GM21390 (cell line): Measurements from ENCODE around the gene EHD4.

ENCODE experiments used
- ATAC-seq: cut with Tn5 transposase; IDR thresholded peaks from one replicate; pipeline ENCODE4 v1.9.1; 2021; ENCODE audit not compliant: unreplicated experiment

Gene EHD4

DNA sequence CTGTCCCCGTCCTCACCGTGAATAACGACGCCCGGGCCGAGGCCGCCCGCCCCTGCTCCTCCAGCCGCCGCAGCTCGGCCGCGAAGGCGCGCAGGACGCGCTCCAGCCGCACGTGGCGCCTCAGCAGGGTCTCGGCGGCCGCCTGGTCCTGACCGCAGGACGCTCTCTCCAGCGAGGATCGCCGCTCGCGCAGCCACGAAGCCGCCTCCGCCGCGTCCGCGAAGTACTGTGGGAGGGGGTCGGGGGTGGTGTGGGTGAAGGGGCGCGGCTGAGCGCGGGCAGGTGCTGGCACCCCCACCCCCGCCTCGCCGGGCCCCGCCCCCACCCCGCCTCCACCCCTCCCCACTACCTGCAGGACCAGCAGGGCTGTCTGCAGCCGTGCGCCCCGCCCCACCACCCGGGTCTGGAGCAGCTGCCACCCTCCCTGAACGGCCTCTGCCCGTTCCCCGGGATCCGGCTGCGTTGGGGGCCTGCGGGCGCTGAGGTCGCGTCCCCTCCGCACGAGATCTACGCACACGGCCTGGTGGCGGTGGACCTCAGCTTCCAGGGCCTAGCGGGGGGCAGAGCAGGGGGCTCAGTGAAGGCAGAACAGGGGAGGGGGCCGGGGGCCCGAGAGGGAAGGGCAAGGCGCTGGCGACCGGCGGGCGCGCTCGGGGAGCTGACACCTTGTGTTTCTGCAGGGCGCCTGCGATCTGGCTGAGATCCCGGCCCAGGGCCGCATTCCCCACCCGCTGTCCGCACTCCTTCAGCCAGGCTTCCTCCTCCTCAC lies 90.3 kb downstream of the EHD4 start:
- ATAC-seq, result no peak

DNA sequence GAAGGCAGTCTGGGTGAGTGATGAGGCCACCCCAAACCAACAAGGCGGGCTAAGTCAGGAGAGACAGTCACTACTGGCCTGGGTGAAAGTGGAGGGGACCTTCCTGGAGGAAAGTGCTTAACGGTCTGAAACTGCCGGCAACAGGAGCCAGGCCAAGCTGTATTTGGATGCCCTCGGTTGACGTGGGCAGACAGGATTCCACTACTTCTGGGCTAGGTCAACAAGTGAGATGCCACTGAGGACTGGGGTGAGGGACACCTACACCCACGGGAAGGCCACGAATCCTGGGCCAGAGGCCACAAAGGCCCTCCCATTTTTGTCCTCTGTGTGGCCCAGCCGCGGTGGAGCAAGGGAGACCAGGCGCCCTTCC lies 90.8 kb downstream of the EHD4 start:
- ATAC-seq, result no peak

DNA sequence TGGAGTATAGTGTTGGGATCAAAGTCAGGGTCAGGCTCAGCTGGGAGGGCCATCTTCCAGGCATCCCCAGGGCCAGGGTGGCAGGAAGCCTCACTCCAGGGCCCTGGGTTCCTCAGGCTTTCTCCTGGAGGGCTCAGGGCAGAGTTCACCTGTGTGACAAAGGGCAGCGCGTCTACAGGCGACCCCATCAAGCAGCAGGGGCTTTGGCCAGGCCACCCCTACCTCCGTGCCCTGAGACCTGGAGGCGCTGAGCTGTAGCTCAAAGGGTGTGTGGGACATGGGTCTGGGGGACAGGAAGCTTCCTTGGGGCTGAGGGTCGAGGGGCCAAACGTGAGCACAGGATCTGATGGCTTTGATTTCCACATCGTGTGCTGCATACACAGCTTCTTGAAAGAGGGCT lies 91.3 kb downstream of the EHD4 start:
- ATAC-seq, result no peak

DNA sequence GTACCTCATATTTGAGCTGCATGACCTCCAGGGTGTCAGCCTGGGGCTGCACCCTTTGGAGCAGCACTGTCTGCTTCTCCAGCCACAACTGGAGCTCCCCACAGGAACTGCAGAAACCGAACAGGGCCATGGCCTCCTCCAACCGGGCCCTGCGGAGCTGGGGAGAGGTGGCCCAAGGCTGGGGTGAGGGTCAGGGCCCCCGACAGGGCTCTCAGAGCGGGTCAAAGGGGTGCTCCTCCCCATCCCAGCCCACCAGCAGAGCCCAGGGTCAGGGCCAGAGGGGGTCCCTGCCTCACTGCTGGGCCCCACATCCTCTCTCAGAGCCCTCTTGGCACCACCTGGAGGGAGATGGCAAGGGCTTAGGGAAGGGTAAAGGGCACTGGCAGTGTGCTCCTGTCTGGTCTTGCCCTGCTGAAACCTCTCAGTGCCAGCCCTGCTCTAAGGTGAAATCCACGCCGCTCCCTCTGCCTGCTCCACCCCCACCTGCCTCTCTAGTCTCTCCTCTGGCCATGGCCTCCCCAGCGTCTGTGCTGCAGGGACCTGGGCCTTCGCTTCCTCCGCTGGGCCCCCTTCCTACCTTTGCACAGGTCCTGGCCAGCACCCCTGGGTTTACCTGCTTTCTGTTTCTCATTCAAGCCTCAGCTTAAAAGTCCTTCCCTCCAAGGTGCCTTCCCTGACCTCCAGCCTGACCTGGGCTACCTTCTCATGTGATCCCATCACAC lies 92.0 kb downstream of the EHD4 start:
- no peak for ATAC-seq

DNA sequence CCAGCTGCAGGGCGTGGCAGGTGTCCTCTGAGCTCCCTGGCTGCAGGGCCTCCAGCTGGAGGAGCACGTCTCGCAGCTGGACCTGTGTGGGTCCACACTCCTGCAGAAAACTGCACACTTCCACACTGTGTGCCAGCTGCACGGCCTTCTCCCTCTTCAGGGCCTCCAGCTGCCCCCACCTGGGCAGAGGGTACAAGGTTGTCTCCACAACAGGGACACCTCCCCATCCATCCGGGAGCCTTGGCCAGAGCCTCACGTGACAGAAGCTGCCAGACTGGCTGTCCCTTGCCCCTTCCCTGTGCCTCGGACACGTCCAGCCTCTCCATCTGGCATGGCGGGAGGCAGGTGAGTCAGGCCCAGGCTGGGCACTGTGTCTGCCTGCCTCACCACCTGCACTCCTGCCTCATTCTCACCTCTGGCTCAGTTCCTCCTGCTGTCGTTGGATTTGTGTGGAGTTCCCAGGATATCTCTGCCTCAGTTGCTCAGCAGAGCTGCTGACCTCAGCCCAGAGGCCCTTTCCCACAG lies 93.0 kb downstream of the EHD4 start:
- ATAC-seq, result no peak

DNA sequence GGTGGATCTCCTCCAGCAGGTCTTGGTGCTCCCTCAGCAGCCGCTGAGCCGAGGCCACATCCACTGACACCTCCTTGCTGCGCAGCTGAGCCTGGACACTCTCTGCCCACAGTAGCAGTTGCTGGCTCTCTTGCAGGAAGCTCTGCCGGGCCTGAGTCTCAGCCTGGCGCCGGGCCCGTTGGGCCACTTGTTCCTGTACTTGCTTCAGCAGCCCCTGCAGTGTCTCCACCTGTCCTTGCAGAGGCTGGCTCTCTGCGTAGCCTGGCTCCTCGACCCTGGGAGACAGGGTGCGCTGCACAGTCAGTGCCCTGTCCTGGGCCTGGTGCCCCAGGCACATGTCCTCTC lies 94.0 kb downstream of the EHD4 start:
- no peak for ATAC-seq

DNA sequence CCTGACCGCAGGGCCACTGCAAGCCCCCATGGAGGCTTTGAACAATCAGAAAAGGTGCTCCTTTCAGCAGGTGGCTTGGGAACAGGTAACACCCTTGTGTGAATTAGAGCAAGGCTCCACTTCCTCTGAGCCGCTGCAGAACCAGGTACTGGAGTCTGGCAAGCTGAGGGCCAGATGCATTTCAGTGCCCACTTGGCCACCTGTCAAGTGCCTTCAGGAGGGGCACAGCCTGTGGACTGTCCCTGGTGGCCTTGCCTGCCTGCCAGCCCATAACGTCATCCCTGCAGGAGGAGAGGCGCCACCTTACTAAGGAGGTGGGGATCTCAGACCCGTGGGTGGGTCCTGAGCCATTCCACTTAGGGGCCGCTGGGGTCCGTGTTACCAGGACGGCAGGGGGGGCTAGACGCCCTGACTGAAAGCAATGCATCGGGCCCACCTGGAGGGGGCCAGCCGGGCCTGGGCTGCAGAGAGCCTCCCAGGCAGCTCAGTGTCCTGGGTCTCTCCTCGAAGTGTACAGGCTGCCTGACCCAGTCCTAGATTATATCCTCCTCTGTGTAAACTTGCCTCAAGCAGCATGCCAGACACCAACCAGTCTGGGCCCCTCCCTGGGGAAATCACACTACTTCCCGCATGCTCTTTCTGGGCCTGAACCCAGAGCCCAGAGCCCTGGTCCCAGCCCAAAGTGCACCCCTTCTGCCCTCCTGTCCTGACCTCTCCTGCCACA lies 94.6 kb downstream of the EHD4 start:
- no peak for ATAC-seq

DNA sequence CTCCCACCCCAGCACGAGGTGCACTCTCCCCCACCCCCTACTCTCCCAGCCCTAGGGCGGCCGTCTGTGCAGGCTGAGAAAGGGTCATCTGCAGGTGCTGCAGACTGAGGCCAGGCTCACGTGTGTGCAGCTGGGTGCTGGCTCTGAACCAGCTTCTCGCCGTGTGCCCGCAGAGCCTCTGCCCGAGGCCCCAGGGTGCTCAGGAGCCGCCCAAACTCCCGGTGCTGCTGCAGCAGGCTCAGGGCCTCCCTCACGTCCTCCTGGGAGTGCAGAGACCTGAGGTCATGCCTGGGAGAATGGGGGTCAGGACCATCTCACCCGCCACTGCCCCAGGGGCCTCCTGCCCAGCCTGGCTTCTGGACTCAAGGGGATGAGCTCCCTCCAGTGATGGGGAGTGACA lies 95.7 kb downstream of the EHD4 start:
- no peak for ATAC-seq

DNA sequence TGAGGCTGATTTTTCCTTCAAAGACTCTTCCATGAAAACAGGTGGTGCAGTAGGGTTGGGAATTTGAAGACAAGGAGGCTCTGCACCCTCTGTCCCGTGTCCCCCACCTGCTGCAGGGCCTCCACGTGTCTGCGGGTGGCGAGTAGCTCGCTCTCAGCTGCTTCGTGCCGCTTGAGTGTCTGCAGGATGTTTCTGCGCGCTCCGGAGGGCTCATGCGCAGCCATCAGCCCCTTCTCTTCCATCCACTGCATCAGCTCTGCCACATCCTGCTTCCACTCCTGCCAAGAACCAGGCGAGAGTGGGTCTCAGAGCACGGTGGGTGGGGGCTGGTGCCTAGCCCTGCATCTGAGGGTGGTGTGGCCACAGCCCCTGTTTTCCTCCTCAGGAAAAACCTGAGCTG lies 96.3 kb downstream of the EHD4 start:
- no peak for ATAC-seq

DNA sequence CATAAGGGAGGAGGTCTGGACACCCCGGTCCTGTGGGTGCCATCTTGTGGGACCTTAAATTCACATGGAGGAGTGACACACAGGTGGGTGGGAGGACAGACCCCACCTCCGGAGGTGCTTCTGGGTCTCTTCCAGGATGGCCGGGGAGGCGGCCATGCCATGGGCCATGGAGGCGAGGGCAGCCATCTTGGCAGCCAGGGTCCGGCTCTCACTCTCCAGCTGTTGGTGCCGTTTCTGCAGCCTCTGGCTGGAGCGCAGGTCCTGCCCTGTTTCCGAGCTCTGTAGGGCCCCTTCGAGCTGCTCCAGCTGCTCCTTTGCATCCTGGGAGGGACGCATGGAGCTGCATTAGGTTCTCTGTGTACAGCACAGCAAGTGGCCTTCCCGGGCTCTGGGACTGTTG lies 97.6 kb downstream of the EHD4 start:
- ATAC-seq, result no peak

DNA sequence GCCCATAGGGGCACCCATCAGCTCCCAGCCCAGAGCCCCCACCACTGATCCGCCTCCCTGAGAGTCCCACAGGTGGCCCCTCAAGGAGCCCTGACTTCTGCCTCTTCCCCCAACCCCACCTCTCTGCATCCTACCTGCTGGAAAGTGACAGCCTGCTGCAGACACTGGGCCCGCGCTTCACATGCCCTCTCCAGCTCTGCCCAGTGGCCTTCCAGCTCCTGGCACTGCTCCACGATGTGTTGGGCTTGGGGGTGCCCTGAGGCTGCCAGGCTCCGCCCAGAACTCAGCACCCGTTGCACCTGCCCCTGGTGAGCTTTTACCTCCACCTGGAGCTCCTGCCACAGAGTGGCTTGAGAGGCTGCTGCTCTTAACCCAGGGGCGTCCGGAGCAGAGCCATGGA lies 98.6 kb downstream of the EHD4 start:
- no peak for ATAC-seq

DNA sequence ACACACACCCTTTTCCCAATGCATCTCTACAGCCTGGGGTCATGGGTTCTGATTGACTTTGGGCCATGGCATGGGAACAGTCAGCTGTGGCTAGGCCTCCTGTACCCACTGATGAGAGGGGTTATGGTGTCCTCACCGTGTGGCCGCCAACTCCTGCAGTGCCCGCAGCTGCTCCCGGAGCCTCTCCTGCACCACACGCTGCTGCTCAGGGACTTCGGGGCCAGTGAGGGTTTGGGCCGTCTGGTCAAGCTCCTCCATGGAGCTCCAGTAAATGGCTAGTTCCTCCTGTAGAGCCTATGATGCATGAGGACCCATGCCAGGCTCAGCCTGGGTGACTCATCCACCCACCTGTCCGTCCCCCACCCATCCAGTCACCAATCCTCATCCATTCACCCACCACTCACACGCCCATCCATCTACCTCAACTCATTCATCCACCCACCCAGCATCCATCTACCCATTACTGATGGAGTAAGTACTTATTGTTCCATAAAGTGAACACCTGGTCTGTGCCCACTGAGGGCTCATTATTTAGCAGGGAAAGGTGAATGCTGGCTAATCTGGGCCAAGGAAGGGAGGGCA lies 100.1 kb downstream of the EHD4 start:
- no peak for ATAC-seq

DNA sequence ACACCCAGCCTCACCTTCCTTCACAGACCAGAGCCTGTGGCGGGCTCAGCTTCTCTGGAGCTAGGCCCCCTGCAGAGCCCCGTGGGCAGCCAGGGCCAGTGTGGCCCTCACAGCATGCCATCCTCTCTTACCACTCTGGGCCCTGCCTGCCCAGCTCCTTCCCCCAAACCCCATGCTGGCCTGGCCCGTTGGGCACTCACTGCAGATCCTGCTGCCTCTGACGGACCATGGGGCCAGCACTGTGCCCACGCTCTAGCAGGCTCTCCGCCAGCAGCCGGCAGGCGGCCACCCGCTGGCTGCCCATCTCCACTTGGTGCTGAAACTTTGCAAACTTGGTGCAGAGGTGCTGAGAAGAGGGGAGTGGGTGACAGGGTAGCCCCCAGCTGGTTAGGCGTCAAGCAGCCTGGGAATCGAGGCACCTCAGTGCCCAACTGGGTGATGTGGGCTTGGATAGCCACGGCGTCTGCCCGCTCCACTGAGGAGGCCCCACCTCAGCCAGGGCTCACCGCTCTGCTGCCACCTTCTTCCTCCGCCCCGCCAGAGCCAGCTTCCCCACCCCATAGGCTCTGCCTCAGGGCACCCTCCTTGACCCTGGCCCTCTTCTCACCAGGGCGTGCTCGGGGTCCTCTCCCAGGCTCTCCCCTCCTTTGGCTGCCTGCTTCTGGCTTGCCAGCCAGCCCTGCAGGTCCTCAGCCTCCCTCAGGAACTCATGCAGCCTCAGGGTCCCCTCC lies 101.0 kb downstream of the EHD4 start:
- no peak for ATAC-seq

DNA sequence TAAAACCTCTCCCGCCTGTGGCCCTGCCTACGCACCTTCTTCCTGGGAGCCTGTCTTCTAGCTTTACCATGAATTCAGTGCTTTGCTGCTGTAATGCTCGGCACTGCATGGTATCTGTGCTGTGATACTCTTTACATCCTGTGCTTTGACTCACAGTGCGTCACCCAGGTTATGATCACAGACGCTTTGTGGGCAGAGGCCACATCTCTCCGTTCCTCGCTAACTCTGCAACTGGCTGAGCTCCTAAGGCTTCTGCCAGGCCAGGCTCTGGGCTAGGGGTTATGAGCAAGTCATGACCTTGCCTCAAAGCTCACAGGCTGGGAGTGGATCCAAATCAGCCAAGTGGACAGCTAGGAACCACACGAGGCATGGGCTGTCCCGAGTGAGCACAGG lies 101.7 kb downstream of the EHD4 start:
- ATAC-seq, result no peak

DNA sequence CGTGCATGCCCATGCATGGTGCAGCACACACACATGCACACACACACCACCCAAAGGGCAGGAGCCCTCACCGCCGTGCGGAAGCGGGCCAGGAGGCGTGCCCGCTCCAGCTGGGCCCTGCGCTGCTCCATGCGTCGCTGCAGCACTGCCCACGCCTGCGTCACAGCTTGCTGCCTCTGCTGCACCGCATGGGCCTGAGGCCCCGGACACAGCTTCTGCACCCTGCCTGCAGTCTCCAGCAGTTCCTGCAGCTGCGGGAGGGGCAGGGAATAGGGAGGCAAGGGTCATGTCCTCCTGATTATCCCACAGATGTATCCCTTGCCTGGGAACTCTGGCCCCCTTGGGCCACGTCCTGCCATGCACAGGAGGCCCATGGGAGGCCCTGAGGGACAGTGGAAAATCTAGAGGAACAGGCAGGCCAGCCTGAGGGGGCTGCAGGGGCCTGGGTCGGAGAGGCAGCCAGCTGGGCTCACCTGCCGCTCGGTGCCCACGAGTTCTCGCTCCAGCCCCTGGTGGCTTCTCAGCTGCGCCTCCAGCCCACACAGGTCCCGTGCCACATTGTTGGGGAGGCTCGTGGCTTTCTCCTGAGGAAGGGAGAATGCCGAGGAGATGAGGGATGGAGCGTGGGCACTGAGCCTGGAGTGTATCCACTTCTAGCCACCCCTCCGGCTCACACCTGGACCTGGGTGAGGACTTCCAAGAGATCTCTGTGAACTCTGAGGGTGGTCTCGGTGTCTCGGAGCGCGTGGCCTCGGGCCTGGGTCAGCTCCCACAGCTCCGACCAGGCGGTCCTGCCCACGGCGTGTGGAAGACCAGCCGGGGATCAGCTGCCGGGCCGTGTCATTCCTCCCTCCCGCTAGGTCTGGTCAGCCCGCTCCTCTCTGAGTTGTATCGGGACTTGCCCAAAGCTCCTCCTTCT lies 102.3 kb downstream of the EHD4 start:
- ATAC-seq, result no peak

DNA sequence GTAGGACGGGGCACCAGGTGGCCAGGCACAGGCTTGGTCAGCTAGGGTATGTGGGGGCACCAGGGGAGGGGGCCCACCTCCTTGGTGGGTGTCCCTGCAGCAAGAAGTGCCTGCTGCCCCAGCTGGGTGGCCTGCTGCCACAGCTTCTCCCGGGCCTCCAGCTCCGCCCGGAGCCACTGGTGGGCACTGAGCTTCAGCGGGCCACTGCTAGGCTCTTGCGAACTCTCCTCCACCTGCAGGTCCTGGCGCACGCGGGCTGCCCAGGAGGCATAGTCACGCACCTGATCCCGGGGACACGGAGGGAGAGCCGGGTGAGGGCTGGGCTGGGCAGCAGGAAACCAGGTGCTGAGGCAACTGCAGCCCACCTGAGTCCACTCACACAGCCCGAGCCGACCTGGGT lies 104.0 kb downstream of the EHD4 start:
- ATAC-seq, result no peak

DNA sequence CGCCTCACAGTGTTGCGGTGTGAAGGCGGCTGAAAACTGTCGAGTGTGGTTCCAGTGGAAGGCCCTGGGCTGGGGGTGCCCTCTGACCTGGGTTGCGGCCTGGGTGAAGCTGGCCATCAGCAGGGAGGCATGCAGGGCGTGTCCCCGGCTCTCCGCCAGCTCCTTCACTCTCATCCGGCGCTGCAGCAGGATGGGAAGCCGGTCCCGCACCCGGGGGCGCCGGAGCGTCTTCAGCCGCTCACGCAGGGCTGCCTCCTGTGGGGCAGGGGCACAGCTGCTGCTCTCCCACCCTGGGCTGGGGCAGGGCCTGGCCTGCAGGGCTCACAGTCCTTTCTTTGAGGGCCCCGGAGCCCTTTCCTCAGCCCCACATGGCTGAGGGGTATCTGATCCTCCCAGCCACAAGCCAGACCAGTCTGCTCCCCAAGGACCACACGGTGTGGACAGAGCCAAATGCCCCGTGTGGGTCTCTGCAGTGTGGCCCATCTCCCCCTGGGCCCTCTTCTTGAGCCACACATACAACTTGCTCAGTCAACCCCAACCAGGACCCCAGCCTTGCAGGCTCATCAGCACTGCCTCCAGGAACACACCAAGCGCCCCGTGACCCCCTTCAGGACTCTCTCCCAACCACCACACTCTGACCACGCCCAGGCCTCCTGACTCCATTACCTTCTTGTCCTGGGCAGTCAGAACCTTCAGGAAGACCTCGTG lies 105.3 kb downstream of the EHD4 start:
- no peak for ATAC-seq

DNA sequence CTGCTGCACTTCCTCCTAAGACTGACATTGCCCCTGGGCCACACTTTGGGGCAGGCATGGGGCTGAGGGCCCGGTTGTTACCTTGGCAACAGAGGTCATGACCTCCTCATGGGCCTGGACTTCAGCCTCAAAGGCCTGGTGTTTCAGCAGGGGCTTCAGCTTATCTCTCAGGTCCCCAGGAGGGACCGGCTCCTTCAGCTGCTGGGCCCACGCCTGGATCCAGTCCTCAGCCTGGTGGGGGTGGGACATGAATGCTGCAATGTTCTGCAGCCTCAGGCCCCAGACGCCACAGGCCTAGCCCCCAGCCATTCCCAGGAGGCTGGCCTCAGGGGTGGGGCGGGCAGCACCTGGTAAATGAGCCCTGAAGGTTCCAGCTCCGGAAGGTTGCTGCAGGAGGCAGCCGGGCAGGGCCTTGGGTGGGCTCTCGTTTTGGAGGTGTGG lies 106.1 kb downstream of the EHD4 start:
- no peak for ATAC-seq

DNA sequence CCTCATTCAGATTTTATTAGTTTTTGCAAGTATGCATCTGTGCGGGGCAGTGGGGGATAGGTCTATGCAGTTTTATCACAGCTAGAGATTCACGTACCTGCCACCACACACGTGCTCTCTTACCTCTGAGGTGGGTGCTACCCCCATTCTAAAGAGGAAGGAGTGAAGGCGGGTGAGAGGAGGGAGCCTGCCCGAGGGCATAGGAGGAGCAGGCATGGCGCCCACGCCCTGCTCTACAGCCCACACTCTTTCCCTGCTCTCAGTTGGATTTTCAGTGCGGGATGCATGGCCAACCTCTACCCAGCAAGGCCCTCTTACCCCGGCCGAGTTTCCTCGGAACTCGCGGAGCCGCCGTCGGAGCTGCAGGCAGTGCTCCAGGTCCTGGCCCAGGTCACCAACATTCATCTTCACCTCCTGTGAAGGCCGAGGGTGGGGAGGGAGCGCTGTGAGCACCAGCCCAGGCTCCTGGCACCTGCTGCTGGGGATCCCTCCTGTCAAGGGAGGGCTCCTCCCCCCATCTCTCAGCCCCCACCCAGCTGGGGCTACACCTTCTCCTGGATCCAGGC lies 106.8 kb downstream of the EHD4 start:
- no peak for ATAC-seq
